Keratinocyte (primary cell): Measurements from ENCODE around the gene SAMD14. TPM values are rescaled to one million over a fixed set of nuclear protein-coding genes. Genes with fewer than 3 reads are reported as not detected.

Source experiments
- DNase-seq: peaks from one replicate; pipeline ENCODE4 v3.0.0-alpha.2; 2011; ENCODE audit warnings: low read depth, missing footprints, low spot score
- FAIRE-seq: peaks from 2 replicates; lab custom pipeline; 2011; peaks lifted over from hg19 to GRCh38; lab: Jason Lieb, UNC
- H2AFZ ChIP-seq: 2 replicates; pipeline ENCODE4 v1.6.0; 2012; ENCODE audit warnings: low read length, control low read depth, inconsistent platforms; ENCODE audit not compliant: control insufficient read depth
- H3K27ac ChIP-seq: 2 replicates; pipeline ENCODE4 v1.5.1; 2011; ENCODE audit warnings: low read length; ENCODE audit not compliant: control insufficient read depth, insufficient read depth
- H3K27me3 ChIP-seq: 3 replicates; pipeline ENCODE4 v1.6.0; 2011; ENCODE audit warnings: low read length; ENCODE audit not compliant: control insufficient read depth, insufficient read depth; ENCODE audit errors: extremely low read depth
- H3K36me3 ChIP-seq, 2 experiments: 2 replicates in 1 of 2; 3 replicates in 1 of 2; pipeline ENCODE4 v1.5.1; 2011; ENCODE audit warnings: low read length in 2 of 2, mild to moderate bottlenecking in 1 of 2; ENCODE audit not compliant: control insufficient read depth in 2 of 2, insufficient read depth in 2 of 2; ENCODE audit errors: extremely low read depth in 1 of 2
- H3K4me1 ChIP-seq: 3 replicates; pipeline ENCODE4 v1.5.1; 2011; ENCODE audit warnings: low read length; ENCODE audit not compliant: control insufficient read depth, insufficient read depth; ENCODE audit errors: extremely low read depth
- H3K4me2 ChIP-seq: 3 replicates; pipeline ENCODE4 v1.6.0; 2011; ENCODE audit warnings: low read depth, low read length; ENCODE audit not compliant: control insufficient read depth, insufficient read depth; ENCODE audit errors: extremely low read depth
- H3K4me3 ChIP-seq, 3 experiments: fragments of 200-600 bp in 1 of 3; sonication (generic) in 1 of 3; 2 replicates in 2 of 3; 3 replicates in 1 of 3; pipeline ENCODE4 v1.5.1; 2011 to 2016; ENCODE audit warnings: low read length in 3 of 3, mild to moderate bottlenecking in 3 of 3, control low read depth in 2 of 3, inconsistent platforms in 1 of 3, low read depth in 1 of 3, mixed read lengths in 1 of 3, mixed run types in 1 of 3, moderate library complexity in 1 of 3; ENCODE audit not compliant: control insufficient read depth in 2 of 3, insufficient read depth in 2 of 3; ENCODE audit errors: extremely low read depth in 1 of 3
- H3K79me2 ChIP-seq: 2 replicates; pipeline ENCODE4 v1.6.0; 2012; ENCODE audit warnings: low read length; ENCODE audit not compliant: control insufficient read depth, insufficient read depth
- H3K9ac ChIP-seq: 3 replicates; pipeline ENCODE4 v1.6.0; 2011; ENCODE audit warnings: low read length; ENCODE audit not compliant: control insufficient read depth, insufficient read depth; ENCODE audit errors: extremely low read depth
- H3K9me1 ChIP-seq: 3 replicates; pipeline ENCODE4 v1.6.0; 2011; ENCODE audit warnings: low read length; ENCODE audit not compliant: control insufficient read depth, insufficient read depth; ENCODE audit errors: extremely low read depth
- H3K9me3 ChIP-seq: 2 replicates; pipeline ENCODE4 v1.5.1; 2012; ENCODE audit warnings: low read depth, low read length; ENCODE audit not compliant: control insufficient read depth
- H4K20me1 ChIP-seq: 3 replicates; pipeline ENCODE4 v1.6.0; 2011; ENCODE audit warnings: low read length; ENCODE audit not compliant: control insufficient read depth, insufficient read depth; ENCODE audit errors: extremely low read depth
- EZH2 ChIP-seq: IDR thresholded peaks from one replicate; pipeline ENCODE4 v1.6.1; 2012; ENCODE audit warnings: inconsistent platforms, mild to moderate bottlenecking, low read length, moderate library complexity
- dilution Hi-C: fragments of 300-500 bp; cut with MboI; formaldehyde crosslinking; loops from one replicate; pipeline ENCODE4 v1.7.0; 2020; ENCODE audit warnings: low sequenced_read_pairs; ENCODE audit not compliant: extremely low pct_ligation_motif_present
- polyA plus RNA-seq, 5 experiments: library from polyadenylated mRNA; depleted of rRNA in 3 of 5; stranded (reverse) in 3 of 5; stranded (forward) in 1 of 5; unstranded in 1 of 5; fragments of >200 nt; gene quantifications; 1 replicate in 1 of 5; 2 replicates in 3 of 5; 3 replicates in 1 of 5; pipeline versions ENCODE4 v1.2.1 to v1.2.3, GENCODE V29; 2011 to 2012; ENCODE audit warnings: missing spikeins in 2 of 5, low read depth in 1 of 5, low replicate concordance in 1 of 5
- TF ChIP-seq, protein P1 (sequence below), 3 experiments: IDR thresholded peaks in 1 of 3; conservative IDR thresholded peaks in 1 of 3; optimal IDR thresholded peaks in 1 of 3; 2 replicates in 2 of 3; 3 replicates in 1 of 3; pipeline versions ENCODE3 to v1.5.1; 2011; ENCODE audit warnings: low read length in 3 of 3, mild to moderate bottlenecking in 3 of 3, moderate library complexity in 2 of 3, control low read depth in 1 of 3, inconsistent platforms in 1 of 3; ENCODE audit not compliant: insufficient read depth in 2 of 3; ENCODE audit errors: extremely low read depth in 1 of 3

The SAMD14 gene
- polyA plus RNA-seq, 1 donor (not counting 4 experiments of a cell fraction or from before 2014, with no cell fraction given): not detected

DNA sequence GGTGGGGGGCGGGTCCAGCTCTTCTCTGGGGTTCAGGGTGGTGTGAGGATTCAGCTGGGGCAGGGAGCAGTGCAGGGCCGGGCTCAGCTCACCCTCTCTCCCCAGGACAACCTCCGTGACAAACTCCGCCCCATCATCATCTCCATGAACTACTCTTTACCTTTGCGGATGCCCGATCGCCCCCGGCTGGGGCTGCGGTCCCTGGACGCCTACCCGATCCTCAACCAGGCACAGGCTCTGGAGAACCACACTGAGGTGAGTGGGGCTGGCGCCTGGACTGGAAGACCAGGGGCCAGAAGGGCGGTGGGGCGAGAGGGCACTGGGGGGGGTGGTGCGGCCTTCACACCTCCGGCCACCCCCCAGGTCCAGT lies 53.8 kb downstream of the SAMD14 start:
- Histone ChIP-seq H3K4me3 (no peak overlapping the region), H3K27me3 (no peaks in the 10 kb centered on the region), H3K9me1 (peaks cover 6% of the 10 kb centered on the region), H3K9me3 (no peaks in the 10 kb centered on the region), H3K4me1 (no peaks in the 10 kb centered on the region), H4K20me1 (peaks cover 84% of the 10 kb centered on the region), H3K36me3 (peaks cover 85 to 91% of the 10 kb centered on the region in 2 experiments), H3K79me2 (peaks cover 76% of the 10 kb centered on the region), H3K27ac (no peak overlapping the region), H3K4me2 (no peak overlapping the region), H2AFZ (no peak overlapping the region), H3K9ac (no peak overlapping the region)
- TF ChIP-seq EZH2: no peak
- TF ChIP-seq, protein P1, sequence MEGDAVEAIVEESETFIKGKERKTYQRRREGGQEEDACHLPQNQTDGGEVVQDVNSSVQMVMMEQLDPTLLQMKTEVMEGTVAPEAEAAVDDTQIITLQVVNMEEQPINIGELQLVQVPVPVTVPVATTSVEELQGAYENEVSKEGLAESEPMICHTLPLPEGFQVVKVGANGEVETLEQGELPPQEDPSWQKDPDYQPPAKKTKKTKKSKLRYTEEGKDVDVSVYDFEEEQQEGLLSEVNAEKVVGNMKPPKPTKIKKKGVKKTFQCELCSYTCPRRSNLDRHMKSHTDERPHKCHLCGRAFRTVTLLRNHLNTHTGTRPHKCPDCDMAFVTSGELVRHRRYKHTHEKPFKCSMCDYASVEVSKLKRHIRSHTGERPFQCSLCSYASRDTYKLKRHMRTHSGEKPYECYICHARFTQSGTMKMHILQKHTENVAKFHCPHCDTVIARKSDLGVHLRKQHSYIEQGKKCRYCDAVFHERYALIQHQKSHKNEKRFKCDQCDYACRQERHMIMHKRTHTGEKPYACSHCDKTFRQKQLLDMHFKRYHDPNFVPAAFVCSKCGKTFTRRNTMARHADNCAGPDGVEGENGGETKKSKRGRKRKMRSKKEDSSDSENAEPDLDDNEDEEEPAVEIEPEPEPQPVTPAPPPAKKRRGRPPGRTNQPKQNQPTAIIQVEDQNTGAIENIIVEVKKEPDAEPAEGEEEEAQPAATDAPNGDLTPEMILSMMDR (optimal IDR thresholded peaks at IDR 0.05 in 1 of 3, IDR thresholded peaks at IDR 0.05 in 1 of 3, conservative IDR thresholded peaks at IDR 0.05 in 1 of 3; ENCODE audit: extremely low read depth in 1 of 3, insufficient read depth in 2 of 3, low read length in 3 of 3): no peak
- dilution Hi-C loops: no loop called here
- FAIRE-seq: no peak
- no peak for DNase-seq

DNA sequence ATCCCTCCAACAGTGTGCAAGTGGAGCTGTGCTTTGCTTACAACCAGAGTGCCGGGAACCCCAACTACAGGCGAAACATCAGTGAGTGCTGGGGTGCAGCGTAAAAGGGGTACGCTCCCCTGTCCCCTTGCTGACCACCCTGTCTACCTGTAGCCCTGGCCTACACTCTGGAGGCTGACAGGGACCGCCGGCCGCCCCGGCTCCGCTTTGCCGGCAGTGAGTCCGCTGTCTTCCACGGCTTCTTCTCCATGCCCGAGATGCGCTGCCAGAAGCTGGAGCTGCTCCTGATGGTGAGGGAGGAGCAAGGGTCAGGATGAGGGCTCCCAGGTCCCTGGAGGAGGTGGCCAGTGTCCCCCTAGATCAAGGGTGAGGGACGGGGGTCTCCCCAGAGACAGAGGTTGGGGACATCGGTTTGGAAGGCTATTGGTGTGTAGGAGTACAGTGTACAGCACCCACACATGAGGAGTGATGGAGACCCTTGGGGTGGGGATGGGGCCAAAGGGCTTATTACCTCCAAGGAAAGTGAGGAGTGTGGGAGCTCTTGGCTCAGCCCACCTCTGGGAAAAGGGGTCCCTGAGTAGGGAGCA lies 54.4 kb downstream of the SAMD14 start:
- Histone ChIP-seq H3K4me1 (no peaks in the 10 kb centered on the region), H3K27me3 (no peaks in the 10 kb centered on the region), H2AFZ (no peak overlapping the region), H3K4me2 (no peak overlapping the region), H3K9ac (no peak overlapping the region), H3K36me3 (peaks cover 84 to 90% of the 10 kb centered on the region in 2 experiments), H3K4me3 (no peak overlapping the region), H3K9me3 (no peaks in the 10 kb centered on the region), H4K20me1 (peaks cover 83% of the 10 kb centered on the region), H3K9me1 (peaks cover 6% of the 10 kb centered on the region), H3K79me2 (peaks cover 80% of the 10 kb centered on the region), H3K27ac (no peak overlapping the region)
- TF ChIP-seq, protein P1 (optimal IDR thresholded peaks at IDR 0.05 in 1 of 3, IDR thresholded peaks at IDR 0.05 in 1 of 3, conservative IDR thresholded peaks at IDR 0.05 in 1 of 3; ENCODE audit: extremely low read depth in 1 of 3, insufficient read depth in 2 of 3, low read length in 3 of 3): no peak
- no peak for TF ChIP-seq EZH2
- DNase-seq (no peak), FAIRE-seq (no peak)
- dilution Hi-C loops: no loop called here
